Naive thymus-derived CD4-positive, alpha-beta T cell (primary cell): ENCODE measurements around the gene TLN1. TPM values are rescaled to one million over a fixed set of nuclear protein-coding genes. Genes with fewer than 3 reads are reported as not detected.

Experiments used
- ATAC-seq: fragments of 150-1000 bp; cut with Tn5 transposase; 2 replicates; pipeline ENCODE4 v1.10.0; 2021; ENCODE audit warnings: mild to moderate bottlenecking, moderate library complexity
- CTCF ChIA-PET: fragments of 350-600 bp; sonication (Branson Sonifier 250); formaldehyde crosslinking; loops from one replicate; lab custom pipeline; 2021; ENCODE audit warnings: antibody characterized with exemption; lab: Charles Lee
- POLR2A ChIA-PET: fragments of 350-600 bp; sonication (Branson Sonifier 250); formaldehyde crosslinking; loops from one replicate; lab custom pipeline; 2021; ENCODE audit warnings: antibody characterized with exemption, inconsistent platforms; lab: Charles Lee
- DNase-seq, 9 donors: peaks; one replicate each; pipeline versions ENCODE4 v3.0.0 to v3.0.0-alpha.2; 2020 to 2022; ENCODE audit warnings: mixed read lengths in 1 of 9
- H3K27ac ChIP-seq: one replicate; pipeline ENCODE4 v1.7.0; 2013; ENCODE audit warnings: mild to moderate bottlenecking, low read depth, low read length, moderate library complexity
- H3K27me3 ChIP-seq, 2 donors: one replicate each; pipeline ENCODE4 v1.7.0; 2013; ENCODE audit warnings: low read length in 2 of 2, mild to moderate bottlenecking in 2 of 2, moderate library complexity in 2 of 2; ENCODE audit not compliant: control insufficient read depth in 2 of 2, insufficient read depth in 2 of 2
- H3K36me3 ChIP-seq, 3 experiments: 1 replicate in 2 of 3; 2 replicates in 1 of 3; pipeline ENCODE4 v1.7.0; 2013; ENCODE audit warnings: low read length in 3 of 3, mild to moderate bottlenecking in 3 of 3, moderate library complexity in 1 of 3; ENCODE audit not compliant: insufficient read depth in 3 of 3, control insufficient read depth in 2 of 3
- H3K4me1 ChIP-seq, 2 donors: one replicate each; pipeline ENCODE4 v1.7.0; 2013; ENCODE audit warnings: low read length in 2 of 2, mild to moderate bottlenecking in 2 of 2, moderate library complexity in 1 of 2; ENCODE audit not compliant: control insufficient read depth in 2 of 2, insufficient read depth in 2 of 2
- H3K4me3 ChIP-seq: 2 replicates; pipeline ENCODE4 v1.7.0; 2013; ENCODE audit warnings: mild to moderate bottlenecking, low read length
- H3K9me3 ChIP-seq, 3 experiments: 1 replicate in 2 of 3; 2 replicates in 1 of 3; pipeline ENCODE4 v1.7.0; 2013; ENCODE audit warnings: low read length in 3 of 3; ENCODE audit not compliant: control insufficient read depth in 2 of 3
- H3K27ac Mint-ChIP-seq, 9 donors: one replicate each; pipeline ENCODE4 v1.8.0; 2020 to 2022; ENCODE audit warnings: mixed read lengths in 9 of 9, mild to moderate bottlenecking in 8 of 9, moderate library complexity in 5 of 9, inconsistent platforms in 2 of 9
- H3K27me3 Mint-ChIP-seq, 5 donors: one replicate each; pipeline ENCODE4 v1.8.0; 2021 to 2022; ENCODE audit warnings: mixed read lengths in 5 of 5, mild to moderate bottlenecking in 1 of 5
- H3K36me3 Mint-ChIP-seq, 5 donors: one replicate each; pipeline ENCODE4 v1.8.0; 2020 to 2022; ENCODE audit warnings: mixed read lengths in 5 of 5, mild to moderate bottlenecking in 3 of 5, inconsistent platforms in 1 of 5
- H3K4me1 Mint-ChIP-seq, 7 donors: one replicate each; pipeline ENCODE4 v1.8.0; 2020 to 2022; ENCODE audit warnings: mixed read lengths in 7 of 7, mild to moderate bottlenecking in 3 of 7, inconsistent platforms in 1 of 7
- H3K4me3 Mint-ChIP-seq, 10 donors: one replicate each; pipeline ENCODE4 v1.8.0; 2020 to 2022; ENCODE audit warnings: mild to moderate bottlenecking in 10 of 10, mixed read lengths in 10 of 10, moderate library complexity in 6 of 10, inconsistent platforms in 2 of 10
- H3K9me3 Mint-ChIP-seq, 11 donors: one replicate each; pipeline ENCODE4 v1.8.0; 2020 to 2022; ENCODE audit warnings: mixed read lengths in 11 of 11, mild to moderate bottlenecking in 4 of 11, inconsistent platforms in 1 of 11, moderate library complexity in 1 of 11
- intact Hi-C, 2 donors: fragments of 100-400 bp; cut with micrococcal nuclease; formaldehyde crosslinking; loops; one replicate each; pipeline ENCODE4 v1.15.1; 2023
- polyA plus RNA-seq, 2 donors: library from polyadenylated mRNA; unstranded; fragments of 300-500 nt; fragmentation: Illumina TruSeq; gene quantifications; one replicate each; pipeline ENCODE4 v1.2.3, GENCODE V29; 2021
- total RNA-seq, 6 experiments: library from RNA in 5 of 6; stranded (reverse) in 5 of 6; gene quantifications; 1 replicate in 5 of 6; 2 replicates in 1 of 6; pipeline ENCODE4 v1.2.3 and lab custom pipeline; 2021 to 2026

The TLN1 gene
- total and polyA plus RNA-seq, 7 experiments from 2014 or later = 33.8 to 369 (median 230) TPM

- Mint-ChIP-seq H3K27me3 (peaks cover 0 to 23% (median 9%) of the 10 kb centered on the region in 5 donors), H3K36me3 (peaks cover 0 to 5% (median 0%) of the 10 kb centered on the region in 5 donors)
- CTCF ChIA-PET = interaction anchor here (0.5 kb wide), 1 partner anchor 34 kb away, joined by 3 read pairs; no protein-coding TSS in a partner anchor
Observed at GRCh38 chr9:35679091-35679490, 52.9 kb downstream of the TLN1 start.

GRCh38 chr9:35675732-35676392 is 56.1 kb downstream of the TLN1 start:
- Histone ChIP-seq H3K9me3 (no peaks in the 10 kb centered on the region), H3K36me3 (no peaks in the 10 kb centered on the region), H3K27ac (no peak overlapping the region), H3K27me3 (peaks cover 0 to 4% of the 10 kb centered on the region in 2 donors), H3K4me1 (peaks cover 0 to 11% of the 10 kb centered on the region in 2 donors), H3K4me3 (peak overlapping the region; percentile 39)
- intact Hi-C loops = loop anchor here in 1 of 2 donors (1.0 to 2.0 kb wide), 2 partner anchors 12 to 15 kb away; no protein-coding TSS in a partner anchor
- Mint-ChIP-seq H3K4me3 (peak overlapping the region; percentile 53 to 89 (median 76)), H3K9me3 (no peaks in the 10 kb centered on the region), H3K36me3 (peaks cover 0 to 5% (median 0%) of the 10 kb centered on the region in 5 donors), H3K27me3 (peaks cover 0 to 35% (median 9%) of the 10 kb centered on the region in 5 donors), H3K4me1 (peaks cover 8 to 20% (median 14%) of the 10 kb centered on the region in 7 donors), H3K27ac (peak overlapping the region in 3 of 9 donors; percentile 18 to 79 (median 33))
- DNase-seq (peak in 4 of 9 donors; percentile 12 to 41 (median 27)), ATAC-seq (peak; percentile 74)
- POLR2A ChIA-PET = interaction anchor here (0.8 to 1.6 kb wide), 6 partner anchors 10 to 28 kb away, joined by 3 to 7 read pairs (median 4); partner anchors contain the start of genes CCDC107 and RMRP
- CTCF ChIA-PET = interaction anchor here (0.8 to 4.4 kb wide), 6 partner anchors 13 to 166 kb away, joined by 3 to 21 read pairs (median 3); no protein-coding TSS in a partner anchor

More at GRCh38 chr9:35679091-35679490, 52.9 kb downstream of the TLN1 start:
- no peak overlapping the region for H3K4me3 ChIP-seq
- no peaks in the 10 kb centered on the region for H3K9me3 ChIP-seq
- no peak for ATAC-seq
- peaks cover 0 to 3% of the 10 kb centered on the region in 2 donors for H3K27me3 ChIP-seq
- H3K4me3 Mint-ChIP-seq = peak overlapping the region in 1 of 10 donors; percentile 34
- H3K27ac Mint-ChIP-seq = no peak overlapping the region
- intact Hi-C loops = no loop called here
- peaks cover 0 to 11% of the 10 kb centered on the region in 2 donors for H3K4me1 ChIP-seq
- peaks cover 11 to 20% (median 14%) of the 10 kb centered on the region in 7 donors for H3K4me1 Mint-ChIP-seq
- POLR2A ChIA-PET = interaction anchor here (1.0 kb wide), 1 partner anchor 14 kb away, joined by 3 read pairs; the partner anchor contains the start of gene ARHGEF39
- no peaks in the 10 kb centered on the region for H3K9me3 Mint-ChIP-seq
- DNase-seq = no peak
- H3K36me3 ChIP-seq = peaks cover 0 to 4% (median 0%) of the 10 kb centered on the region in 3 experiments
- no peak overlapping the region for H3K27ac ChIP-seq

GRCh38 chr9:35675204-35675603 is 56.8 kb downstream of the TLN1 start:
- POLR2A ChIA-PET = interaction anchor here (0.7 to 1.6 kb wide), 7 partner anchors 9 to 237 kb away, joined by 3 to 7 read pairs (median 4); partner anchors contain the start of genes CCDC107 and RMRP
- ATAC-seq = peak; percentile 5

GRCh38 chr9:35674025-35674361 is 58.0 kb downstream of the TLN1 start:
- DNase-seq (no peak), ATAC-seq (no peak)
- Histone ChIP-seq H3K27me3 (peaks cover 0 to 4% of the 10 kb centered on the region in 2 donors), H3K27ac (no peak overlapping the region), H3K4me1 (peaks cover 0 to 11% of the 10 kb centered on the region in 2 donors), H3K36me3 (no peaks in the 10 kb centered on the region), H3K4me3 (no peak overlapping the region), H3K9me3 (no peaks in the 10 kb centered on the region)
- ChIA-PET POLR2A (interaction anchor here (1.1 kb wide), 1 partner anchor 9 kb away, joined by 3 read pairs; the partner anchor contains the start of gene ARHGEF39), CTCF (interaction anchor here (0.8 to 4.4 kb wide), 3 partner anchors 22 to 28 kb away, joined by 3 to 21 read pairs (median 3); no protein-coding TSS in a partner anchor)
- H3K27ac Mint-ChIP-seq = no peak overlapping the region
- peaks cover 8 to 20% (median 14%) of the 10 kb centered on the region in 7 donors for H3K4me1 Mint-ChIP-seq
- intact Hi-C loops = no loop called here
- peaks cover 0 to 5% (median 0%) of the 10 kb centered on the region in 5 donors for H3K36me3 Mint-ChIP-seq
- H3K9me3 Mint-ChIP-seq = no peaks in the 10 kb centered on the region
- H3K4me3 Mint-ChIP-seq = peak overlapping the region in 3 of 10 donors; percentile 59 to 89 (median 62)
- H3K27me3 Mint-ChIP-seq = peaks cover 0 to 35% (median 9%) of the 10 kb centered on the region in 5 donors

More at GRCh38 chr9:35675204-35675603, 56.8 kb downstream of the TLN1 start:
- Histone ChIP-seq H3K36me3 (no peaks in the 10 kb centered on the region), H3K4me3 (peak overlapping the region; percentile 39), H3K27me3 (peaks cover 0 to 4% of the 10 kb centered on the region in 2 donors), H3K9me3 (no peaks in the 10 kb centered on the region), H3K4me1 (peaks cover 0 to 11% of the 10 kb centered on the region in 2 donors), H3K27ac (no peak overlapping the region)
- Mint-ChIP-seq H3K4me1 (peaks cover 8 to 20% (median 14%) of the 10 kb centered on the region in 7 donors), H3K27me3 (peaks cover 0 to 35% (median 9%) of the 10 kb centered on the region in 5 donors), H3K27ac (no peak overlapping the region), H3K9me3 (no peaks in the 10 kb centered on the region), H3K36me3 (peaks cover 0 to 5% (median 0%) of the 10 kb centered on the region in 5 donors), H3K4me3 (peak overlapping the region; percentile 17 to 89 (median 72))
- CTCF ChIA-PET = interaction anchor here (0.9 to 4.4 kb wide), 3 partner anchors 13 to 26 kb away, joined by 3 to 21 read pairs (median 3); no protein-coding TSS in a partner anchor
- no peak for DNase-seq
- intact Hi-C loops = no loop called here

- no peak for DNase-seq
- intact Hi-C loops = no loop called here
- Histone ChIP-seq H3K4me3 (no peak within 1 kb of the TSS), H3K4me1 (peaks cover 0 to 11% of the 10 kb centered on the region in 2 donors), H3K36me3 (no peaks in the 10 kb centered on the region), H3K27ac (no peak within 1 kb of the TSS), H3K27me3 (peaks cover 0 to 4% of the 10 kb centered on the region in 2 donors), H3K9me3 (no peaks in the 10 kb centered on the region)
- ChIA-PET POLR2A (interaction anchor here (1.1 kb wide), 1 partner anchor 9 kb away, joined by 3 read pairs; the partner anchor contains the start of gene ARHGEF39), CTCF (interaction anchor here (0.6 to 4.4 kb wide), 4 partner anchors 23 to 47 kb away, joined by 3 to 21 read pairs (median 3); no protein-coding TSS in a partner anchor)
- peaks cover 0 to 5% (median 0%) of the 10 kb centered on the region in 5 donors for H3K36me3 Mint-ChIP-seq
- peaks cover 0 to under 1% (median 0%) of the 10 kb centered on the region in 11 donors for H3K9me3 Mint-ChIP-seq
- peak within 1 kb of the TSS in 5 of 9 donors; percentile 11 to 48 (median 36) for H3K27ac Mint-ChIP-seq
- H3K4me1 Mint-ChIP-seq = peaks cover 8 to 20% (median 14%) of the 10 kb centered on the region in 7 donors
- peaks cover 0 to 32% (median 9%) of the 10 kb centered on the region in 5 donors for H3K27me3 Mint-ChIP-seq
- H3K4me3 Mint-ChIP-seq = peak within 1 kb of the TSS; percentile 26 to 89 (median 62)
- ATAC-seq = no peak
Observed at GRCh38 chr9:35673132-35674024, 58.6 kb downstream of the TLN1 start, which contains the start of gene CA9. TSS of gene CA9 (plus strand) at chr9:35673928. CDS start at chr9:35673960, 32 bp downstream.
